Thyroid gland (tissue), 4 donors: Measurements from ENCODE around the gene CHL1. TPM values are rescaled to one million over a fixed set of nuclear protein-coding genes. Genes with fewer than 3 reads are reported as not detected.

Experiments
- DNase-seq, 2 donors: peaks; one replicate each; pipeline ENCODE4 v3.0.0-alpha.2; 2019
- H3K27ac ChIP-seq, 3 donors: fragments of 200-600 bp; sonication (generic); 1 replicate in 2 of 3; 2 replicates in 1 of 3; pipeline ENCODE4 v1.5.1; 2016 to 2019; ENCODE audit warnings: mild to moderate bottlenecking in 1 of 3, moderate library complexity in 1 of 3
- H3K27me3 ChIP-seq: fragments of 200-600 bp; sonication (generic); one replicate; pipeline ENCODE4 v1.5.1; 2019
- H3K36me3 ChIP-seq, 2 donors: fragments of 200-600 bp; sonication (generic); one replicate each; pipeline ENCODE4 v1.5.1; 2016 to 2019
- H3K4me1 ChIP-seq, 2 donors: fragments of 200-600 bp; sonication (generic); one replicate each; pipeline ENCODE4 v1.5.1; 2017 to 2019
- H3K4me3 ChIP-seq, 3 donors: fragments of 200-600 bp; sonication (generic); replicated peaks in 1 of 3; 1 replicate in 2 of 3; 2 replicates in 1 of 3; pipeline ENCODE4 v1.5.1; 2016; ENCODE audit warnings: mild to moderate bottlenecking in 1 of 3
- H3K9me3 ChIP-seq: fragments of 200-600 bp; sonication (generic); one replicate; pipeline ENCODE4 v1.5.1; 2017
- CTCF ChIP-seq, 6 experiments: fragments of 200-600 bp in 3 of 6; fragments of 450-650 bp in 3 of 6; sonication (generic) in 3 of 6; IDR thresholded peaks; one replicate each; pipeline ENCODE4 v1.5.1; 2016 to 2019; ENCODE audit warnings: antibody characterized with exemption in 6 of 6, mild to moderate bottlenecking in 2 of 6, inconsistent platforms in 1 of 6, moderate library complexity in 1 of 6
- POLR2A ChIP-seq, 2 donors: fragments of 450-650 bp; IDR thresholded peaks; one replicate each; pipeline ENCODE4 v1.6.1; 2017; ENCODE audit warnings: antibody characterized with exemption in 2 of 2, mild to moderate bottlenecking in 2 of 2, moderate library complexity in 1 of 2
- WGBS, 2 donors: methylation state at CpG; one replicate each; pipeline ENCODE4 v1.1.5; 2017; 5-methylcytosine and 5-hydroxymethylcytosine counted together
- intact Hi-C: fragments of 100-400 bp; cut with DNase I; formaldehyde crosslinking; loops from one replicate; pipeline ENCODE4 v1.15.1; 2023
- total RNA-seq, 4 donors: library from RNA; depleted of rRNA; stranded (reverse); fragments of >200 nt; gene quantifications; one replicate each; pipeline ENCODE4 v1.2.3, GENCODE V29; 2016

Gene CHL1
- total RNA-seq, 4 donors from 2014 or later: 3.1 to 5.0 (median 4.3) TPM

DNA sequence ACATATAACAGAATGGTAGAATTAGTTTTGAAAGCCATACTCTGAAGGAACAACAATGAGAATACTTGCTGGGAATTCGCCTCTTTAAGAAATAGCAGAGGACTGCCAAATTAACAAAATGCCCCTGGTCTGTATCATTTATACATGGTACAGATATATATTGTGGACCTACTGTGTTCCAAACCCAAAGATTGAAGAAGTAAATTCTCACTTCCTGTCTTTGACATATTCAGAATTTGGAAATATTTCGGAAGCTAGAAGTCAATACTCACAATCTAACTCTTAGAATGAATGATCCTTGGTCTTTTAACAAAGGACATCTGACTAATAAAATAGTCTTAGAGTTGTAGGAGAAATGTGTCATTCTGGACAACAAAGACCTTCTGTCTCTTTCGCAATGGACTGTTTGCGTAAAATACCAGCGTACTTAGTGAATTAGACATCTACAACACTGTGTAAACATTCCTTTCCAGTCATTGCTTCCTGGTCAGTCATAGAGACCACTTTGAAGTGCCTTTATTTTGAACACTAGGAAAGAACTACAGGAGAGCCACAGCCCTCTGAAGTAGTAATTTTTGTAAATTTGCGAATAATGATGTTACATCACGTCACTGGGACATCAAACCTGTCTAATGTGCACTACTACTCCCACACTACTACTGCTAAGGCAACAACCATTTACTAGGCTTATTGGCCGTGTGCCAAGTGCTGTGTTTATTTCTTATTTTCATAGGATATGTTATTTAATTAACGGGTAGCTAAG lies 68.0 kb downstream of the CHL1 start:
- Histone ChIP-seq H3K27me3 (no peaks in the 10 kb centered on the region), H3K36me3 (no peaks in the 10 kb centered on the region), H3K4me1 (peaks cover 0 to 8% of the 10 kb centered on the region in 2 donors), H3K27ac (no peak overlapping the region), H3K4me3 (no peak overlapping the region), H3K9me3 (no peaks in the 10 kb centered on the region)
- TF ChIP-seq CTCF (IDR thresholded peaks at IDR 0.05): no peak
- no peak for TF ChIP-seq POLR2A (IDR thresholded peaks at IDR 0.05)
- 43 to 61% methylated on average over 9 of the region's 9 CpGs for WGBS, 2 donors
- DNase-seq: peak; percentile 3 to 10
- intact Hi-C loops: no loop called here

- intact Hi-C loops: no loop called here
- Histone ChIP-seq H3K4me1 (peaks cover 0 to 8% of the 10 kb centered on the region in 2 donors), H3K27me3 (no peaks in the 10 kb centered on the region), H3K4me3 (no peak overlapping the region), H3K9me3 (no peaks in the 10 kb centered on the region), H3K27ac (no peak overlapping the region), H3K36me3 (no peaks in the 10 kb centered on the region)
- no peak for DNase-seq
- TF ChIP-seq POLR2A (IDR thresholded peaks at IDR 0.05) (no peak), CTCF (IDR thresholded peaks at IDR 0.05) (no peak)
- 96 to 100% methylated on average over 1 of the region's 1 CpG for WGBS, 2 donors
Observed at GRCh38 chr3:267101-267500, 70.5 kb downstream of the CHL1 start.

DNA sequence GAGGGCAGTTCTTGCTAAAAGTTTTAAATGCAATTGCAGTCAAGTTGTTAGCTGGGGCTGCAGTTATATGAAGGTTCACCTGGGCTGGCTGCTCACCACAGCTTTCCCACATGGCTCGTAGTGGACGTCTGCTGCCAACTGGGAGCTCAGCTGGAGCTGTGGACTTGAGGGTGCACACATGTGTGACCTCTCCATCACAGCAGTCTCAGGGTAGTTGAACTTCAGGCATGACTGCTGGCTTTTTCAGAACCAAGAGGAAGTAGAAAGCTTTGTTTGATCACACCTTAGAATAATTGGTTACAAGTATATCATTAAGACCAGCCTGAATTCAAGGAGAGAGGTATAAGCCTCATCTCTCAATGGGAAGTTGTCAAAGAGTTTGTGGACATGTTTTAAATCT lies 74.1 kb downstream of the CHL1 start:
- Histone ChIP-seq H3K36me3 (no peaks in the 10 kb centered on the region), H3K27ac (no peak overlapping the region), H3K4me3 (no peak overlapping the region), H3K27me3 (no peaks in the 10 kb centered on the region), H3K9me3 (no peaks in the 10 kb centered on the region), H3K4me1 (no peaks in the 10 kb centered on the region)
- WGBS, 2 donors: 36 to 66% methylated on average over 2 of the region's 2 CpGs
- DNase-seq: peak; percentile 57 to 71
- TF ChIP-seq POLR2A (IDR thresholded peaks at IDR 0.05): no peak
- TF ChIP-seq CTCF (IDR thresholded peaks at IDR 0.05): no peak
- intact Hi-C loops: no loop called here

- H3K4me3 ChIP-seq: no peak overlapping the region
- intact Hi-C loops: no loop called here
- no peak for TF ChIP-seq CTCF (IDR thresholded peaks at IDR 0.05)
- no peak for TF ChIP-seq POLR2A (IDR thresholded peaks at IDR 0.05)
- H3K4me1 ChIP-seq: no peaks in the 10 kb centered on the region
- no peak for DNase-seq
- H3K36me3 ChIP-seq: no peaks in the 10 kb centered on the region
- H3K9me3 ChIP-seq: no peaks in the 10 kb centered on the region
- H3K27me3 ChIP-seq: no peaks in the 10 kb centered on the region
- 69 to 74% methylated on average over 2 of the region's 2 CpGs for WGBS, 2 donors
- no peak overlapping the region for H3K27ac ChIP-seq
Observed at GRCh38 chr3:274927-275326, 78.4 kb downstream of the CHL1 start.

DNA sequence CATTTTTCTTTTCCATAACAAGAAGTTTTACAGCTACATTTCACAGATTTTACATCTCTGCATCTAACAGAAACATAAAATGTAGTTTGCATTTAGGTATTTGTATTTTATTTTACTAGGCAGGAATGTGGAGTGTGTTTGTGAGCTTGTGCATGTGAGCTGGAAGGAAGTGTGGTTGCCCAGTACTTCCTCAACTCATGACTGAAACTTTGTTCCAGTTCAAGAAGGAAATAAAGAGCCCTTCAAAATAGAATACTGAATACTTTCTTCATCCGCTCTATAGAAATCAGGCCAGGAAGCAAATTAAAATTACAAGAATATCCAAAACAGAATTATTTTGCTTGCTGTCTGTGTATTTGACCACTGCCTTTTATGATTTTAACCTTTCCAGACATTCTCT lies 81.3 kb downstream of the CHL1 start:
- Histone ChIP-seq H3K4me3 (no peak overlapping the region), H3K4me1 (no peaks in the 10 kb centered on the region), H3K36me3 (no peaks in the 10 kb centered on the region), H3K9me3 (no peaks in the 10 kb centered on the region), H3K27ac (no peak overlapping the region), H3K27me3 (no peaks in the 10 kb centered on the region)
- intact Hi-C loops: no loop called here
- no peak for DNase-seq
- WGBS, 2 donors: 31 to 48% methylated on average over 1 of the region's 1 CpG
- TF ChIP-seq POLR2A (IDR thresholded peaks at IDR 0.05) (no peak), CTCF (IDR thresholded peaks at IDR 0.05) (no peak)
